Dedifferentiated amniotic fluid mesenchymal stem cell (primary cell): ENCODE measurements around the gene ZNF600.
"Not testable (repeated sequence)": the region's sequence is repeated elsewhere in the genome, so short reads cannot be mapped to it uniquely, and the experiment has no call there.

ENCODE experiments used
- DNase-seq: peaks from one replicate; pipeline ENCODE4 v3.0.0-alpha.2; 2016; ENCODE audit errors: extremely low spot score

Gene ZNF600

GRCh38 chr19:52786464-52787354 is at the start of gene ZNF600:
Gene ZNF600 (minus strand): TSS chr19:52786791. CDS start chr19:52778888, 7,903 bp downstream.
- peak; percentile 26 for DNase-seq

DNA sequence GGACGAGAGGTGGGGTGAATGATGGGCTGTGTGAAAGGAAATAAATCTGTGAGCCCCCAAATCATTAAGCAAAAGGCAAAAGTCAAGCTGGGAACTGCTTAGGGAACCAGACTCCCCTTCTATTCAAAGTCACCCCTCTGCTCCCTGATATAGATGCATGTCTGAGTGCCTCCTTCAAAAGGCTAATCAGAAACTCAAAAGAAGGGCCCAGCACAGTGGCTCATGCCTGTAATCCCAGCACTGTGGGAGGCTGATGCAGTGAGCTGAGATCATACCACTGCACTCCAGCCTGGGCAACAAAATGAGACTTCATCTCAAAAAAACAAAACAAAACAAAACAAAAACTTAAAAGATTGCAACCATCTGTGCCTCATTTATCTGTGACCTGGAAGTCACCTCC is 47.7 kb upstream of the ZNF600 start:
- not testable (repeated sequence) for DNase-seq

DNA sequence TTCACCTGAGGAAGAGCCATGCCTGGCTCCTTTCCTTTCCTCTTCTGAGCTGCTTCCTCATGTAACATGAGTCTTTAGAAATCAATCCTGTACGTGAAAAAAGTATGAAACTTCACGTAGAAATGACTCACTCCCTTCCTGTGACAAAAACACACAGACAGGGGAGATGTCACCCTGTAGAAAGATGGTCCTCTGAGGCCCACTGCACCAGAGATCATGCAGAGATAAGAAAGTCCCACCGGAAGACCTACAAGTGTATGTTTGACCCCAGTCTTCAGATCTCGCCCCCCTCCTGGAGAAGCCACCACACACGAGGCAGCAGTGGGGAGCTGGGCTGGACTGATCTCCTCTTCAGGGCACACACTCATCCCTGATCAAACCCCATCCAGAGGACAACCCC is 47.0 kb upstream of the ZNF600 start:
- not testable (repeated sequence) for DNase-seq

DNA sequence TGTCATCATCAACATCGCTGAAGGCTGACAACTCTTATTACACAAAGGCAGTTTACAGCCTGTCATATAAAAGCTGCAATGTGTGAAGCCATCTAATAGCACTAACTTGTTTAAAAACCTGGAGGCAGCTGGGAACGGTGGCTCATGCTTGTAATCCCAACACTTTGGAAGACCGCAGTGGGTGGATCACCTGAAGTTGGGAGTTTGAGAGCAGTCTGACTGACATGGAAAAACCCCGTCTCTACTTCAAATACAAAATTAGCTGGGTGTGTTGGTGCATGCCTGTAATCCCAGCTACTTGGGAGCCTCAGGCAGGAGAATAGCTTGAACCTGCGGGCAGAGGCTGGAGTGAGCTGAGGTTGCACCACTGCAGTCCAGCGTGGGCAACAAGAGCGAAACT is 43.3 kb upstream of the ZNF600 start:
- DNase-seq, result not testable (repeated sequence)

DNA sequence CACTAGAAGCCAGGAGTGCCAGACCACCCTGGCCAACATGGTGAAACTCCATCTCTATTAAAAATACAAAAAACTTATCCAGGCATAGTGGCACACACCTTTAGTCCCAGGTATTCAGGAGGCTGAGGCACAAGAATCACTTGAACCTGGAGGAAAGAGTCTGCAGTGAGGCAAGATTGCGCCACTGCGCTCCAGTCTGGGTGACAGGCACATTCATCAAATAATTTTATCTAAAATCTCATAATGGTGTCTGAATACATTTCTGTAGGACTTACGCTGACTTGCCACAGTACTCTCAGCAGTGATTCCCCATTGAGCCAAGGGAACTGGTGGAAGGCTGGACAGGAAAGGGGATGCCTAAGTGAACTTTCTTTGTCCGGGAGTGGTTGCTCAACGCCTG is 39.2 kb upstream of the ZNF600 start:
- DNase-seq, result no peak

GRCh38 chr19:52823676-52824075 is 37.1 kb upstream of the ZNF600 start:
- no peak for DNase-seq

DNA sequence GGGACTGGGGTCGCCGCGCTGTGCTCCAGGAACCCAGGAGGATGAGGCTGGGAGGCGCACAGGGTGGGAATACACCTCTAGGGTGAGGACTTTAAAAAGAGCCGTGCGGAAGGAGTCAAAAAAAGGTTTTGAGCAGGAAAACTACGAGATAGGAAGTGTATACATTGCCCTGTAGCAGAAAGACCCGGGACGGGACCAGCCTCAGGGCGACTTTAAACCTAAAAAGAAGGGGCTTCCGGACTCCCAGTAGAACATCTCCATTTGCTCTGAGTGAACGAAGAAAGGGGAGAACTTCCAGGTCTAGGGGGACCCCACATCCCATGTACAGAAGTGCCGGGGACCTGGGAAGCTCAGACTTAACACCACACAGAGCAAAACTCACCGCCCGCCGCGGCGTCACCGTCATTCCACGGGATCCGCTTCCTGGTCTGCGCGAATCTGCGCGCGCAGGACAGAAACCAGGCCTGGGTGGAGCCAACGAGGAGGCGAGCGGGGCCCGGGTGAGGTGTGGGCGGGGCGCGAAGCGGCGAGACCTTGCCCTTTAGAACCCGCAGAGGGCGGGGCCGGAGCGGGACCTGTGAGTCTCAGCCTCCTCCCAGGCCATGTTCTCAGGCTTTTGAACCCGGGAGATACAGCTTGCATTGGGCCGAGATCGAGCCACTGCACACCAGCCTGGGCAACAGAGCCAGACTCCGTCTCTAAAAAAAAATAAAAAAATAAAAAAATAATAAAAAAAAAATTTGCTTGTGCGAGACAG is 34.8 kb upstream of the ZNF600 start, which contains the start of gene ZNF28:
TSS of gene ZNF28 (minus strand) at position 430 of the 757 bp plus-strand sequence. CDS start 3,675 bp downstream, outside the sequence.
- not testable (repeated sequence) for DNase-seq

DNA sequence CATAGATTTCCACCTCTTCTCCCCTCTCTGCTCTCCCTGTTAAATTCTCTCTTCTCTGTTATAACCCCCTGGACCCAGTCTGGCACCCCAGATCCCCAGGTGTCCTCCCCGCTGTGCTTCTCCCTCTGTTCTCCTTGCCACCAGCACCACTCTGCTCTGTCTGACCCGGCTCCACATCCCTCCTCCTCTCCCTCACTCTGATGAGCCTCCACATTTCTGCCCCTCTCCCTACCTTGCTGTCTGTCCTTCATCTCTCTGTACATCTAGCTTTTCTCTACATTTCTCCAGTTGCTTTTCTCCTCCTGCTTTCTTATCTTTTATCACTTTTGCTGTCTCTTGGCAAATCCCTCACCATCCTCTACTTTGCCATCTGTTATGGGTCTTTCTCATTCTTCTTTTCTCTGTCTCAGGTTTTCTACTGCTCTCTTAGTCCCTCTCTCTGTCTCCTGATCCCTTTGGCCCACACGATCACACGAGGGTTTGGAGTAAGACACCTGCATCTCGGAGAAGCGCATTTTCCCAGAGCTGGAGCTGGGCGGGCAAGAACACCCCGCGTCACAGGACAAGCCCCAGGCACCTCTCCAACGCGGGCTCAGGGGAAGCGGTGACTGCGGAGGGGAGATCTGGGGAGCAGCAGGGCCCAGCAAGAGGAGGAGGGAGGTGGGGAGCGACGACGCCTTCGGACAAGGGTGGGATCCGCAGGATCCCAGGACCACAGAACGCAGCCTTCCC is 34.0 kb upstream of the ZNF600 start:
- not testable (repeated sequence) for DNase-seq

GRCh38 chr19:52809801-52810200 is 23.2 kb upstream of the ZNF600 start:
- DNase-seq, result no peak

DNA sequence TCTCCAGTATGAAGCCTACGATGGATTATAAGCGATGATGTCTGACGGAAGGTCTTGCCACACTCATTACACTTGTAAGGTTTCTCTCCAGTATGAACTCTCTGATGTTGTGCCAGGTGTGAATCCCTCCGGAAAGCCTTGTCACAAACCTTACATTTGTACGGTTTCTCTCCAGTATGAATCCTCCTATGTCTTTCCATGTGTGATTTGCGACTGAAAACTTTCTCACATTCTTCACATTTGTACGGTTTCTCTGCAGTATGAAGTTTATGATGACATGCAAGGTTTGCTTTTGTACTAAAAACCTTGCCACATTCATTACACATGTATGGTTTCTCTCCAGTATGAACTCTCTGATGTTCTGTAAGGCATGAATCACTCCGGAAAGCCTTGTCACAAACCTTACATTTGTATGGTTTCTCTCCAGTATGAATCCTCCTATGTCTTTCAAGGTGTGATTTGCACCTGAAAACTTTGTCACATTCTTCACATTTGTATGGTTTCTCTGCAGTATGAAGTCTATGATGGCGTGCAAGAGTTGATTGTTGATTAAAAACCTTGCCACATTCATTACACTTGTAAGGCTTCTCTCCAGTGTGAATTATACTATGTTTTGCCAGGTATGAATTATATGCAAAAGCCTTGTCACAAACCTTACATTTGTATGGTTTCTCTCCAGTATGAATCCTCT is 13.5 kb upstream of the ZNF600 start:
- not testable (repeated sequence) for DNase-seq

GRCh38 chr19:52789440-52789839 is 2.8 kb upstream of the ZNF600 start:
- DNase-seq, result no peak

DNA sequence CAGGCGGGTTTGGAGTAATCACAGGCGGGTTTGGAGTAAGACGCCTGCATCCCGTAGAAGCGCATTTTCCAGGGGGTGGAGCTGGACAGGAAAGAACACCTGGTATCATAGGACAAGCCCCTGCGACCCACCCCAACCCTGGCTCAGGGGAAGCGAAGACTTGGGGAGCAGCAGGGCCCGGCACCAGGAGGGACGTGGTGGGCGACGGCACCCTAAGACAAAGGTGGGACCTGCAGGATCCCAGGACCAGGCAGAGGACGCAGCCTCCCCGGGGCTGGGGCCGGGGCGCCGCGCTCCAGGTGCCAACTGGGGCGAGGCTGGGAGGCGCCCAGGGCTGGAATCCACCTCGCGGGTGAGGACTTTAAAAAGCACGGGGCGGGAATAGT is 520 bp downstream of the ZNF600 start:
- no peak for DNase-seq

- no peak for DNase-seq
Measured at GRCh38 chr19:52785506-52785905, 1.1 kb downstream of the ZNF600 start.

DNA sequence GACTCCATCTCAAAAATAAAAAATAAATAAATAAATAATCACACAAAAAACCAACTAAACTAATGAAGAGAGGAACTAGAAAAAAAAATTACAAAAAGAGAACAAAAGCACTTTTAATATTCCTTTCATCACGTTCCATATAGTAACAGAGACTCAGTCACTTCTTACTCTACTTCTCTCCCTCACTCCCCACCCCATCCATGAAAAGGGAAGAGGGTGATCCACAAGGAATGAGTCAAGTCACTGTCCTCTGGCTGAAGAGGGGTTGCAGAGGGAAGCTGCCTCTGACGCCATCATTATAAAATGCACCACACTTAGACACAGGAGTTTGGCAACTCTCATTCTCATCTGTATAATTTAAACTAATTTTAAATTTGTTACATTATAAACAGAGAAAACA is 3.7 kb downstream of the ZNF600 start:
- DNase-seq, result not testable (repeated sequence)

GRCh38 chr19:52778811-52779210 is 7.8 kb downstream of the ZNF600 start:
- DNase-seq, result no peak

DNA sequence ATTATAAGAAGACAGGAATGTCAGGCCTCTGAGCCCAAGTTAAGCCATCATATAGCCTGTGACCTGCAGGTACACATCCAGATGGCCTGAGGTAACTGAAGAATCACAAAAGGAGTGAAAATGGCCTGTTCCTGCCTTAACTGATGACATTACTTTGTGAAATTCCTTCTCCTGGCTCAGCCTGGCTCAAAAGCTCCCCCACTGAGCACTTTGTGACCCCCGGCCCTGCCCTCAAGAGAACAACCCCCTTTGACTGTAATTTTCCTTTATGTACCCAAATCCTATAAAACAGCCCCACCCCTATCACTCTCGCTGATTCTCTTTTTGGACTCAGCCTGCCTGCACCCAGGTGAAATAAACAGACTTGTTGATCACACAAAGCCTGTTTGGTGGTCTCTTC is 30.1 kb downstream of the ZNF600 start:
- DNase-seq, result not testable (repeated sequence)

DNA sequence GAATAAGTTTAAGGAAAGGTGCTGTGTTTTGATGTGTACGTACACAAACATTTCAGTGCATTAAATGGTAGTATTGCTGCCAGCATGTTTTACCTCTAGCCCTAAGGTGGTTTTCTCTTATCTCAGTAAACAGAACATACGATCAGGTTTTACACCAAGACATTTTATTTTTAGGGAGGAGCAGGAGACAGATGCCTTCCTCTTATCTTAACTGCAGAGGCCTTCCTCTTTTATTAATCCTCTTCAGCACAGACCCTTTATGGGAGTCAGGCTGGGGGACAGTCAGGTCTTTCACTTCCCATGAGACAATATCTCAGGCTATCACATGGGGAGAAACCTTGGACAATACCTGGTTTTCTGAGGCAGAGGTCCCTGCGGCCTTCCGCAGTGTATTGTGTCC is 36.8 kb downstream of the ZNF600 start:
- no peak for DNase-seq

DNA sequence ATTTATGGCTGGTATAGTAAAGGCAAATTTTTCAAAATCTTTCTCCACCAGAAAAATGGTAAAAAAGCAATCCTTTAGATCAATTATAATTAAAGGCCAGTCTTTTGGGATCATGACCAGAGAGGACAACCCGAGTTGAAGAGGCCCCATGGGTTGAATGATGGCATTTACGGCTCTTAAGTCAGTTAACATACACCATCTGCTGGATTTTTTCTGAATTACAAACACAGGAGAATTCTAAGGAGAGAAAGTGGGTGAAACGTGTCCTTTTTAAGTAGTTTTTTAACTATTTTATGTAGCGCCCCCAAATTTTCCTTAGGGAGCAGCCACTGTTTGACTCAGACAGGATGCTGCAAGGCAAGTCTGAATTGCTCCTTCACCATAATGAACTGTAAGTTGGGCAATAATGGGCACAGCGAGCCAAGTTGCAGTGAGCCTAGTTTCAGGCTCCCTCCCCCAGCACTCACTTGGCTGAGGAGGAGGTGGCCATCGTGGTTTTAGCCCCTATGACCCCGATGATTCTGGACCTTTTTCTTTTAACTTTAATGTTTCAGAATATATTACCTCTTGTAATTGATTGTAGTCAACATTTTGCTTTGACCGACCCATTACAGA is 38.1 kb downstream of the ZNF600 start:
- peak; percentile 34 for DNase-seq

DNA sequence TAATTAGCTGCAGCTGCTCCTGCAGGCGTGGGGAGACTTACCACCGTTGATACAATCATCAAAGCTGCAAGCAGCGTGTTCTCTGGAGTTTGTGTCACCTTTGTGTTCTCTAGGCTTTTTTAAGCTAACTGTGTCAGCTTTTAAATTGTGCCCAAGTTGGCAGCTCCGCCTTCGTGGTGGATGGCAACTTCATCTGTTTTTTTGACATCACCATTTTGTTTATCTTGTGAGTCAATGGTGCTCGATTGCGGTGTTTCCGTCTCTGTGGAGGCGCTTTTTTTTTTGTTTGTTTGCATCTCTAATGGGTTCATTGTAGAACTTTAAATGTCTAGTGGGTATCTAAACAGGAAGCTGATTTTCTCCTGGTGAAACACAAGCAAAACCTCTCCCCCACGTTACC is 40.7 kb downstream of the ZNF600 start:
- not testable (repeated sequence) for DNase-seq

GRCh38 chr19:52743091-52743490 is 43.5 kb downstream of the ZNF600 start:
- DNase-seq, result no peak

DNA sequence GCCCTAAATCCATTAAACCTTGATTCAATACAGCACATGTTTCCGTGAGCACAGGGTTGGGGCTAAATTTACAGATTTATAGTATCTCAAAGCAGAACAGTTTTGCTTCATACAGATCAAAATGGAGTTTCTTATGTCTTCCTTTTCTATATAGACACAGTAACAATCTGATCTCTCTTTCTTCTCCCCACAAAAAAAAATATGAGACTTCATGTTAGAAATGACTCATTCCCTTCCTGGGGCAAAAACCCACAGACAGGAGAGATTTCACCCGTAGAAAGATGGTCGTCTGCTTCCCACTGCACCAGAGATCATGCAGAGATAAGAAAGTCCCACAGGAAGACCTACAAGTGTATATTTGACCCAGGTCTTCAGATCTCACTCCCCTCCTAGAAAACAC is 44.1 kb downstream of the ZNF600 start:
- DNase-seq, result no peak
